HAP-1 (cell line): ENCODE measurements around the gene ERCC4.
"Not testable (repeated sequence)": the region's sequence is repeated elsewhere in the genome, so short reads cannot be mapped to it uniquely, and the experiment has no call there.

Experiments
- DNase-seq, 2 experiments: peaks; one replicate each; pipeline ENCODE4 v3.0.0-alpha.2; 2016 to 2020; ENCODE audit warnings: low spot score in 2 of 2
- H3K27me3 ChIP-seq: fragments of 250-450 bp; sonication (Bioruptor Pico); 2 replicates; pipeline ENCODE4 v1.5.1; 2020; ENCODE audit warnings: low read depth, mild to moderate bottlenecking, moderate library complexity
- H3K36me3 ChIP-seq: fragments of 250-450 bp; sonication (Bioruptor Pico); replicated peaks from 2 replicates; pipeline ENCODE4 v1.5.1; 2020; ENCODE audit warnings: mild to moderate bottlenecking
- H3K4me1 ChIP-seq: fragments of 250-450 bp; sonication (Bioruptor Pico); 2 replicates; pipeline ENCODE4 v1.5.1; 2020; ENCODE audit warnings: mild to moderate bottlenecking
- H3K4me3 ChIP-seq: fragments of 250-450 bp; sonication (Bioruptor Pico); 2 replicates; pipeline ENCODE4 v1.5.1; 2020; ENCODE audit warnings: mild to moderate bottlenecking, moderate library complexity
- H3K9me3 ChIP-seq: fragments of 250-450 bp; sonication (Bioruptor Pico); 2 replicates; pipeline ENCODE4 v1.5.1; 2020; ENCODE audit warnings: mild to moderate bottlenecking, moderate library complexity
- in situ Hi-C: fragments of 300-500 bp; cut with MboI; formaldehyde crosslinking; loops from 3 replicates; pipeline ENCODE4 v1.14.3; 2020; ENCODE audit warnings: low sequenced_read_pairs, inconsistent platforms, mixed read lengths

ERCC4 gene

GRCh38 chr16:13919683-13920509, at the start of gene ERCC4:
TSS of gene ERCC4 (plus strand) at chr16:13920154. CDS start at chr16:13920166, 12 bp downstream.
- Histone ChIP-seq H3K36me3 (peaks cover 9% of the 10 kb centered on the region), H3K27me3 (no peaks in the 10 kb centered on the region), H3K9me3 (no peaks in the 10 kb centered on the region), H3K4me1 (peaks cover 15% of the 10 kb centered on the region), H3K4me3 (peak within 1 kb of the TSS; percentile 85)
- DNase-seq = peak; percentile 97 to 99
- in situ Hi-C loops = loop anchor here (5.0 to 10.0 kb wide), 2 partner anchors 372 to 625 kb away; no protein-coding TSS in a partner anchor

- H3K9me3 ChIP-seq = 0 out of 2 replicates have a peak, but pooled peaks cover 2% of the 10 kb centered on the region
- no peaks in the 10 kb centered on the region for H3K4me1 ChIP-seq
- peak; percentile 43 to 44 for DNase-seq
- in situ Hi-C loops = no loop called here
- no peaks in the 10 kb centered on the region for H3K27me3 ChIP-seq
- H3K36me3 ChIP-seq = no peaks in the 10 kb centered on the region
- H3K4me3 ChIP-seq = no peak overlapping the region
Measured at GRCh38 chr16:13873835-13874438, 46.0 kb upstream of the ERCC4 start.

- no peak for DNase-seq
- no peaks in the 10 kb centered on the region for H3K4me1 ChIP-seq
- no peaks in the 10 kb centered on the region for H3K36me3 ChIP-seq
- in situ Hi-C loops = no loop called here
- no peaks in the 10 kb centered on the region for H3K27me3 ChIP-seq
- H3K9me3 ChIP-seq = no peaks in the 10 kb centered on the region
- no peak overlapping the region for H3K4me3 ChIP-seq
Measured at GRCh38 chr16:13875614-13876284, 44.2 kb upstream of the ERCC4 start.

GRCh38 chr16:13883276-13883675, 36.7 kb upstream of the ERCC4 start:
- no peak for DNase-seq
- no peaks in the 10 kb centered on the region for H3K27me3 ChIP-seq
- no peaks in the 10 kb centered on the region for H3K9me3 ChIP-seq
- no peaks in the 10 kb centered on the region for H3K4me1 ChIP-seq
- in situ Hi-C loops = no loop called here
- no peaks in the 10 kb centered on the region for H3K36me3 ChIP-seq
- H3K4me3 ChIP-seq = no peak overlapping the region

- in situ Hi-C loops = no loop called here
- H3K4me1 ChIP-seq = no peaks in the 10 kb centered on the region
- H3K4me3 ChIP-seq = no peak overlapping the region
- no peak for DNase-seq
- no peaks in the 10 kb centered on the region for H3K27me3 ChIP-seq
- H3K9me3 ChIP-seq = no peaks in the 10 kb centered on the region
- H3K36me3 ChIP-seq = no peaks in the 10 kb centered on the region
Measured at GRCh38 chr16:13883881-13884280, 36.1 kb upstream of the ERCC4 start.

GRCh38 chr16:13885700-13886099, 34.3 kb upstream of the ERCC4 start:
- no peaks in the 10 kb centered on the region for H3K9me3 ChIP-seq
- H3K36me3 ChIP-seq = no peaks in the 10 kb centered on the region
- no peak for DNase-seq
- in situ Hi-C loops = no loop called here
- H3K4me1 ChIP-seq = no peaks in the 10 kb centered on the region
- no peaks in the 10 kb centered on the region for H3K27me3 ChIP-seq
- no peak overlapping the region for H3K4me3 ChIP-seq

GRCh38 chr16:13886608-13887007, 33.3 kb upstream of the ERCC4 start:
- Histone ChIP-seq H3K4me1 (no peaks in the 10 kb centered on the region), H3K27me3 (no peaks in the 10 kb centered on the region), H3K36me3 (no peaks in the 10 kb centered on the region), H3K4me3 (no peak overlapping the region), H3K9me3 (no peaks in the 10 kb centered on the region)
- in situ Hi-C loops = no loop called here
- DNase-seq = no peak

GRCh38 chr16:13889323-13889722, 30.6 kb upstream of the ERCC4 start:
- DNase-seq, H3K9me3 ChIP-seq, H3K36me3 ChIP-seq, H3K4me3 ChIP-seq, in situ Hi-C loops, H3K4me1 ChIP-seq, H3K27me3 ChIP-seq: not testable (repeated sequence)

GRCh38 chr16:13892301-13892700, 27.7 kb upstream of the ERCC4 start:
- in situ Hi-C loops = no loop called here

GRCh38 chr16:13895516-13895915, 24.4 kb upstream of the ERCC4 start:
- in situ Hi-C loops = no loop called here
- Histone ChIP-seq H3K9me3 (no peaks in the 10 kb centered on the region), H3K4me1 (no peaks in the 10 kb centered on the region), H3K4me3 (no peak overlapping the region), H3K36me3 (no peaks in the 10 kb centered on the region), H3K27me3 (peaks cover 8% of the 10 kb centered on the region; the same call in 1 of the 2 replicates)
- no peak for DNase-seq

More at GRCh38 chr16:13892301-13892700, 27.7 kb upstream of the ERCC4 start:
- Histone ChIP-seq H3K27me3 (peaks cover 8% of the 10 kb centered on the region; the same call in 1 of the 2 replicates), H3K9me3 (no peaks in the 10 kb centered on the region), H3K36me3 (no peaks in the 10 kb centered on the region), H3K4me1 (no peaks in the 10 kb centered on the region), H3K4me3 (no peak overlapping the region)
- no peak for DNase-seq

GRCh38 chr16:13896543-13897182, 23.3 kb upstream of the ERCC4 start:
- in situ Hi-C loops = no loop called here
- no peak overlapping the region for H3K4me3 ChIP-seq
- H3K4me1 ChIP-seq = no peaks in the 10 kb centered on the region
- DNase-seq = peak in 1 of 2 experiments; percentile 32
- H3K27me3 ChIP-seq = peaks cover 8% of the 10 kb centered on the region; the same call in 1 of the 2 replicates
- H3K9me3 ChIP-seq = no peaks in the 10 kb centered on the region
- H3K36me3 ChIP-seq = no peaks in the 10 kb centered on the region

- in situ Hi-C loops = no loop called here
- Histone ChIP-seq H3K4me1 (no peaks in the 10 kb centered on the region), H3K4me3 (no peak overlapping the region), H3K36me3 (no peaks in the 10 kb centered on the region), H3K9me3 (0 out of 2 replicates have a peak, but pooled peaks cover 2% of the 10 kb centered on the region), H3K27me3 (peaks cover 8% of the 10 kb centered on the region; the same call in 1 of the 2 replicates)
- DNase-seq = no peak
Measured at GRCh38 chr16:13897806-13898205, 22.1 kb upstream of the ERCC4 start.

- H3K27me3 ChIP-seq = peaks cover 8% of the 10 kb centered on the region; the same call in 1 of the 2 replicates
- in situ Hi-C loops = no loop called here
- H3K4me1 ChIP-seq = no peaks in the 10 kb centered on the region
- 0 out of 2 replicates have a peak, but pooled peaks cover 2% of the 10 kb centered on the region for H3K9me3 ChIP-seq
- no peak overlapping the region for H3K4me3 ChIP-seq
- no peaks in the 10 kb centered on the region for H3K36me3 ChIP-seq
- DNase-seq = no peak
Measured at GRCh38 chr16:13898233-13898632, 21.7 kb upstream of the ERCC4 start.
